GM18508 (cell line): ENCODE measurements around the gene CCND3.

Experiments used
- ATAC-seq: cut with Tn5 transposase; IDR thresholded peaks from one replicate; pipeline ENCODE4 v1.9.1; 2021; ENCODE audit warnings: moderate number of reproducible peaks; ENCODE audit not compliant: insufficient read depth, unreplicated experiment

Gene CCND3

DNA sequence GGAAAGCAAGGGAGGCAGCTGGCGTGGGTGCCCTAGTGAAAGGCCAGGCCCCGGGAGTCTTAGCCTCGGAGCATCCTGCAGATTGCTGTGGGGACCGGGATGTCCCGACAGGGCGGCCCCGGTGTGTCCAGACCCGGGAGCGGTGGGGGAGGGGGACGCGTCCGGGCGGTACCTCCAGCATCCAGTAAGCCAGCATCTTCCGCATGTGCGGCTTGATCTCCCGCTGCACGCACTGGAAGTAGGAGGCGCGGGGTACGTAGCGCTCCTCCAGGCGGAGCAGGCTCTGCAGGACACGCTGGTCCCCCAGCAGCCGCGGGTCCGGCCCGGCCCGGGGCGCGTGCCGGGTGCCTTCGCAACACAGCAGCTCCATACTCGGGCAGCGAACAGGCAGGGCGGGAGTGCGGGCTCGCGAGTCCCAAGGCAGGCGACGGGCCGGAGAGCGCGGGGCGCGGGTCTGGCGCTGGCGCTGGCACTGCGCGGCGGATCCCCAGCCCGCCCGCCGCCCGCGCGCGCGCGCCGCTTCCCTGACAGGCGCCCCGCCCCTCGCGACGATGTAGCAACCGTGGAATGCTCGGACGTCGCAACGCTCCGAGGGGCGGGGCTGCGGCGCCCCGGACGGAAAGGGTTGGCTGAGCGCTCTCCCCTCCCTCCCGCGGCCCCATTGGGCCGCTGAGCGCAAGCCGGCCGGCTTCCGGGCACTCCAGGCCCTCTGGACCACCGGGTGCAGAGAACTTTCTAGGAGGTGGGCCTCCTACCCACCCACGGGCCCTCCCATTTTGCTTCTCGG is at the start of gene CCND3:
CCND3 (minus strand) TSS at position 529 of the 787 bp plus-strand sequence; CDS start at position 370, 159 bp downstream.
- peak; percentile 51 for ATAC-seq

DNA sequence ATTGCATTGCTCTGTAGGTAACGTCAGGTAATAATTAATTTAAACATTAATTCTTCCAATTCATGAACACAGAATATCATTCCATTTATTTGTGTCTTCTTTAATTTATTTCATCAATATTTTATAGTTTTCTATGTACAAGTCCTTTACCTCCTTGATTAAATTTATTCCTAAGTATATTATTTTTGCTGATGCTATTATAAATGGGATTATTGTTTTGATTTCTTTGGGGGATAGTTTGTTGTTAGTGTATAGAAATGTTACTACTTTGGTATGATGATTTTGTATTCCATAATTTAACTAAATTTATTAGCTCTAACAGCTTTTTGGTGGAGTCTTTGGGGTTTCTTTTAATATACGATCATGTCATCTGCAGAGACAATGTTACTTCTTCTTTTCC is 44.7 kb upstream of the CCND3 start:
- ATAC-seq = no peak

- ATAC-seq = no peak
These were observed 43.0 kb upstream of the CCND3 start for GRCh38 chr6:41984623-41985022.

- ATAC-seq = no peak
These were observed 35.3 kb upstream of the CCND3 start for GRCh38 chr6:41976794-41977484.

DNA sequence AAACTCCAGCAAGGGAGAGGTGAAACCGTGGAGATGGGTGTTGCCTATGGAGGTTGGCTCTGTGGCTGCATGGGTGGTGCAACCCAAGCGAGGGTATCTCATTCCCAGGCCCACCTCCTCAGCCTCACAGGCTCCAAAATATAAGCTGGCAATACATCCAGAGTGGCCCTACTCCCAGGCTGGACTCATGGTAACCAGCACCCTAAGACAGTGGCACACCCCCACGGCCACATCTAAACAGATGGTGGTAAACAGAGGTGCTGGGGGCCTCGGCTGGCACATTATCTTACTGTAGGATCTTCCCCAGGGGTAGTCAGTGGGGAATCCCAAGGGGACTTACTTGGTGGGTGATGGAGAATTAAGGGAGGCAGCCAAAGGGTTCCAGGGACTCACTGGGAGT is 33.7 kb upstream of the CCND3 start:
- ATAC-seq = no peak

- no peak for ATAC-seq
These were observed 32.7 kb upstream of the CCND3 start for GRCh38 chr6:41974281-41974825.

- no peak for ATAC-seq
These were observed 31.2 kb upstream of the CCND3 start for GRCh38 chr6:41972826-41973225.

DNA sequence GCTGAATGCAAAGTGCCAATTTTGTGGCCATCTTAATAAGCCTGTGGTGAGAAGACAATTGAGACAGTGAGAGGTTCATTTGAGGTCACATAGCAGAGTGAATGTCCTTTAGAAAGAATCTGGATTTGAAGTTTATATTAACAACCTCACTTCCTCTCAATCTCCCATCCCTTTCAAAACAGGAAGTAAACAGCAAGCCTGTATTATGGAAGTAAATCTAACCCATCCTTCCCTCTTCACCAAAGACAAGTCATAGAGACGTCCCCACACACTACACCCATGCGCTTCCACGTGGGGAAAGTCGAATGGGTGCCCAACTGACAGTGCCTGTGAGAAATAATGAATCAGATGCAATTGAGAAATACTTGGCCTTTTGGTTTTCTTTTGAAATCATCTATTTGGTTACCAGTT is 28.8 kb upstream of the CCND3 start:
- no peak for ATAC-seq

GRCh38 chr6:41967312-41968287 is 26.0 kb upstream of the CCND3 start:
- no peak for ATAC-seq

- no peak for ATAC-seq
These were observed 25.3 kb upstream of the CCND3 start for GRCh38 chr6:41966961-41967311.

DNA sequence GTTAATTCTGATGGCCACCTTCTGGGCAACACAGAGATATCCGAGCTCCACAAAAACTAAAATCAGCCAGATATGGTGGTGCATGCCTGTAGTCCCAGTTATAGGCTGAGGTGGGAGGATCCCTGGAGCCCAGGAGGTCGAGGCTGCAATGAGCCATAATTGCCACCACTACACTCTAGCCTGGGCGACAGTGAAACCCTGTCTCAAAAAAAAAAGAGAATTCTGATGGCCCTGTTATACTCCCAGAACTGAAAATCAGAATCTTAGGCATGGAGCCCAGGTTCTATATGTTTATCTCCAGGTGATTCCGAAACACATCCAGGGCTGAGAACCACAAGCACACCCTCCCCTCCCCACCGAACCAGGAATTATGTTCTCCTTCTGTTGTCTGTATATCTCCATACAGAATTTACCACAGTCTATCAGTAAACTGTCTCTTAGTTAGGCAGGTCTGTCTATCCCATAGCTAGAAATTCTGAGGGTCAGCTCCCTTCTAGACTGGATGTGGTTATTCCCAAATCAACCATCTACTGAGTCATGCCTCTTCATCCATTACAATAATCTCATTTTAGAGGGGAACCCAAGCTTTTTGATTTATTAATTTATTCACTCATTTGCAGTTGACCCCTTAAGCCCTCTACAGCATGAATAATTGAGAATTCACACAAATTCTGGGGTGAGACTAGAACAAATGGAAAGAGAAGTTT is 24.8 kb upstream of the CCND3 start:
- no peak for ATAC-seq

DNA sequence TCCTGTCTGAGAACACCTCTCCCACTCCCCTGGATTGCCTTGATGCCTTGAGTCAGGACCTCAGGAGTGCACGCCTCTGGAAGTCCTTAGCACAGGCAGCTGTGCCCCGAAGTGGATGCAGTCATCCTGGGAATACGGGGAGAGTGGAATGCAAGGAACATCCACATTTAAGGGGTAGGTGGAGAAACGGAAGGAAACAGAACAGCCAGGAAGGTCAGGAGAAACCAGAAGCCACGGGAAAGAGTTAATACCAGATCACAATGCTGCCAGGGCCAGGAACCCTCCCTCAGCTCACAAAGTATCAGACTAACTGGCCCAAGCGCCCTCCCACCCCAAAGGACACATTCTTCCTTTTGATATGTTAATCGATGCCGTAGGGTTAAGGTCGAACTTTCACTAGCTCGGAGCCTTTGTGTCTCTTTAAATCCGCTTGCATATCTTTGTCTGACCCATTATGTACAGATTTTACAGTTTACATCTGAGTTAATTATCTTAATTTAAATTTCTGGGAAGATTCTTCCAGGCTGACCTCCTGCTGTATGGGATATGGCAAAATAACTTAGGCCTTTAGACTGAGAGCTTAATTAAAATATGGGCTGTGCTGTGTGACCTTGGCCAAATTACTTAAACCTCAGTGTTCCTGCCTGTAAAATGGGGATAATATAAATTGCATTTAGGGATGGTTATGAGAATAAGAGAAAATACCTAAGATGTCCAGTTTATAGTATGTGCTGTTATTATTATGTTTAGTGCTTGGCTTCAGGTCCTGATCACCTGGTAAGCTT is 24.0 kb upstream of the CCND3 start:
- ATAC-seq = no peak

DNA sequence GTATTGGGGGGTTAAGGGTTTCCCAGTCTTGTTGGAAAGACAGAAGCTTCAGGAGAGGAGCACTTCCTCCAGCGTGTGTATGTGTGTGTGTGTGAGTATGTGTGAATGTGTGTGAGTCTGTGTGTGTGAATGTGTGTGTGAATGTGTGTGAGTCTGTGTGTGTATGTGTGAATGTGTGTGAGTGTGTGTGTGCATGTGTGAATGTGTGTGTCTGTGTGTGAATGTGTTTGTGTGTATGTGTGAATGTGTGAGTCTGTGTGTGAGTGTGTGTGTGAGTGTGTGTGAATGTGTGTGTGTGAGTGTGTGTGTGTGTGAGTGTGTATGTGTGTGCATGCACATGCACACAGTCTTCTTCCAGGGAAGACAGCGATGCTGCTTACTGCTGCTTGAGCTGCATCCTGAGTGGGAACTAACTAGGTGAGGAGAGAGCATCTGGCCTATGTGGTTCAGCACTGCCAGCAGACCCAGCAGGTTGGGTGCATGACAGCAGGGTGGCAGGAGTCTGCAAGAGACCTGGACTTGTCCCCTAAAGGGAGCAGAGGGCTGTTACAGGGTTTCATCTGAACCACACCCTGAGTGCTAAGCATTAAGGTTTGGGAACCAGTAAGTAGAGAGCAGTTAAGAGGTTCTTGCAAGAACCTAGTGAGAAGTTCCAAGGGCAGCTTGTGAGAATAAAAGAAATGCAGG is 22.7 kb upstream of the CCND3 start:
- ATAC-seq = no peak

DNA sequence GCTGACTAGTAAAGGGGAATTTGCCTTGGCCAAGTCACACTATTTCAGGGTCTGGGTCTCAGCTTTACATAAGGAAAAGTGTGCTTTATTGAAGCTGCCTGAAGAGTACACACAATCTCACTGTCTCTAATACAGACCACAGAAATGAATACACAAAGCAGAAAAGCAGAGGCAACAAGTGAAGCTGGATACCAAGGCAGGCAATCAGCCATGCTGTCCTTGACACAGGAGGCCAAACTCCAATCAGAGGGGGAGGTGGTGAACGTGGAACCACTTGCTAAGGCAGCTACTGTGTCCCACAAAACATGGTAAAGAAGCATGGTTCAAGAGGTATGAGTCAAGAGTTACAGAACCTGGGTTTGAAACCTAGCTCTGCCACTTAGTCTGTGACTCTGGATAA is 21.8 kb upstream of the CCND3 start:
- ATAC-seq = no peak

- no peak for ATAC-seq
These were observed 18.4 kb upstream of the CCND3 start for GRCh38 chr6:41960028-41960427.

GRCh38 chr6:41958022-41958856 is 16.6 kb upstream of the CCND3 start:
- no peak for ATAC-seq

- ATAC-seq = no peak
These were observed 15.5 kb upstream of the CCND3 start for GRCh38 chr6:41957117-41957516.

DNA sequence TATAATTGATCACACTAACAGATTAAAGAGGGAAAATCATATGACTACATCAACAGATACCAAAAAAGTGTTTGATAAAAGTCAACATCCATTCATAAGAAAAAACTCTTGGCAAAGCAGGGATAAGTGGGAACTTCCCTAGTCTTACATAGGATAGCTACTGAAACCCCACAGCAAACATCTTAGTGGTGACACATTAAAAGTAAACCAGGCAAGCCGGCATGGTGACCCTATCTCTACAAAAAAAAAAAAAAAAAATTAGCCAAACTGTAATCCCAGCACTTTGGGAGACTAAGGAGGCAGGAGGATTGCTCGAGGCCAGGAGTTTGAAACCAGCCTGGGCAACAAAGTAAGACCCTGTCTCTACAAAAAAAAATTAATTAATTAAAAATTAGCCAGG is 13.8 kb upstream of the CCND3 start:
- no peak for ATAC-seq
